ENCODE results near the gene GRK5.

Gene GRK5

GRCh38 chr10:119425102-119425880, 217.9 kb downstream of the GRK5 start:
- Histone ChIP-seq H3K27ac (no peak overlapping the region), H3K4me3 (no peak overlapping the region), H3K9me3 (no peaks in the 10 kb centered on the region), H3K27me3 (no peaks in the 10 kb centered on the region), H3K4me1 (peaks cover 0 to 40% (median 17%) of the 10 kb centered on the region in 4 donors), H3K36me3 (peaks cover 54 to 65% (median 64%) of the 10 kb centered on the region in 3 donors)
- no peak for DNase-seq
- intact Hi-C loops (cut with DNase I; ENCODE audit: low total_unique reads), result no loop called here
- TF ChIP-seq, protein P1, sequence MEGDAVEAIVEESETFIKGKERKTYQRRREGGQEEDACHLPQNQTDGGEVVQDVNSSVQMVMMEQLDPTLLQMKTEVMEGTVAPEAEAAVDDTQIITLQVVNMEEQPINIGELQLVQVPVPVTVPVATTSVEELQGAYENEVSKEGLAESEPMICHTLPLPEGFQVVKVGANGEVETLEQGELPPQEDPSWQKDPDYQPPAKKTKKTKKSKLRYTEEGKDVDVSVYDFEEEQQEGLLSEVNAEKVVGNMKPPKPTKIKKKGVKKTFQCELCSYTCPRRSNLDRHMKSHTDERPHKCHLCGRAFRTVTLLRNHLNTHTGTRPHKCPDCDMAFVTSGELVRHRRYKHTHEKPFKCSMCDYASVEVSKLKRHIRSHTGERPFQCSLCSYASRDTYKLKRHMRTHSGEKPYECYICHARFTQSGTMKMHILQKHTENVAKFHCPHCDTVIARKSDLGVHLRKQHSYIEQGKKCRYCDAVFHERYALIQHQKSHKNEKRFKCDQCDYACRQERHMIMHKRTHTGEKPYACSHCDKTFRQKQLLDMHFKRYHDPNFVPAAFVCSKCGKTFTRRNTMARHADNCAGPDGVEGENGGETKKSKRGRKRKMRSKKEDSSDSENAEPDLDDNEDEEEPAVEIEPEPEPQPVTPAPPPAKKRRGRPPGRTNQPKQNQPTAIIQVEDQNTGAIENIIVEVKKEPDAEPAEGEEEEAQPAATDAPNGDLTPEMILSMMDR (IDR thresholded peaks at IDR 0.05), result no peak

DNA sequence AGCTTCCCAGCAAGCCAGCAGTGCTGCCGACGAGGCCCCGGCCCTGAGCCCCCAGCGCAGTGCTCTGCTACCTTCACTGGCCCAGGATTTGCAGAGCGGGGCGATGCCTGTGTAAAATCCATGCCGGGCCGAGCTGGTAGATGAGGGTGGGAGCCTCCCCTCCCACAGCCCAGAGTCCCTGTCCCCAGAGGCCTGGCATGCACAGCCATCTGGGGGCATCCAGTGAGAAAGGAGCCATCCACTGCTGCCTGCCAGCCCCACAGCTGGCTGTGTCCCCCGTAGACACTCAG, 218.5 kb downstream of the GRK5 start:
- Histone ChIP-seq H3K9me3 (no peaks in the 10 kb centered on the region), H3K4me3 (no peak overlapping the region), H3K27ac (no peak overlapping the region), H3K27me3 (no peaks in the 10 kb centered on the region), H3K36me3 (peaks cover 60 to 70% (median 69%) of the 10 kb centered on the region in 3 donors), H3K4me1 (peaks cover 0 to 38% (median 17%) of the 10 kb centered on the region in 4 donors)
- no peak for DNase-seq
- TF ChIP-seq, protein P1 (IDR thresholded peaks at IDR 0.05), result no peak
- intact Hi-C loops (cut with DNase I; ENCODE audit: low total_unique reads), result no loop called here

- Histone ChIP-seq H3K9me3 (no peaks in the 10 kb centered on the region), H3K4me3 (no peak overlapping the region), H3K4me1 (peaks cover 0 to 30% (median 11%) of the 10 kb centered on the region in 4 donors), H3K36me3 (peaks cover 68 to 79% (median 78%) of the 10 kb centered on the region in 3 donors), H3K27ac (no peak overlapping the region), H3K27me3 (no peaks in the 10 kb centered on the region)
- TF ChIP-seq, protein P1 (IDR thresholded peaks at IDR 0.05), result no peak
- no peak for DNase-seq
- intact Hi-C loops (cut with DNase I; ENCODE audit: low total_unique reads), result no loop called here
Observed at GRCh38 chr10:119426699-119427098, 219.3 kb downstream of the GRK5 start.

DNA sequence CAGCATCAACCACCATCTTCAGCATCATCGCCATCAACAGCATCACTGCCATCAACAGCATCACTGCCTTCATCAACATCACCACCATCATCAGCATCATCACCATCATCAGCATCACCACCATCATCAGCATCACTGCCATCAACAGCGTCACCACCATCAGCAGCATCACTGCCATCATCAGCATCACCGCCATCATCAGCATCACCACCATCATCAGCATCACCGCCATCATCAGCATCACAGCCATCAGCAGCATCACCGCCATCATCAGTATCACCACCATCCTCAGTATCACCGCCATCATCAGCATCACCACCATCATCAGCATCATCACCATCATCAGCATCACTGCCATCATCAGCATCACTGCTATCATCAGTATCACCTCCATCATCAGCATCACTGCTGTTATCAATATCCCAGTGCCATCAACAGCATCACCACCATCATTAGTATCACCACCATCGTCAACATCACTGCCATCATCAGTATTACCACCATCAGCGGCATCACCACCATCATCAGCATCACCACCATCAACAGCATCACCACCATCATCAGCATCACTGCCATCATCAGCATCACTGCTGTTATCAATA, 220.0 kb downstream of the GRK5 start:
- H3K4me1 ChIP-seq, result peaks cover 0 to 23% (median 7%) of the 10 kb centered on the region in 4 donors
- no peaks in the 10 kb centered on the region for H3K9me3 ChIP-seq
- TF ChIP-seq, protein P1 (IDR thresholded peaks at IDR 0.05), result no peak
- no peak overlapping the region for H3K4me3 ChIP-seq
- no peaks in the 10 kb centered on the region for H3K27me3 ChIP-seq
- intact Hi-C loops (cut with DNase I; ENCODE audit: low total_unique reads), result no loop called here
- no peak for DNase-seq
- H3K27ac ChIP-seq, result no peak overlapping the region
- H3K36me3 ChIP-seq, result peaks cover 72 to 86% (median 83%) of the 10 kb centered on the region in 3 donors

DNA sequence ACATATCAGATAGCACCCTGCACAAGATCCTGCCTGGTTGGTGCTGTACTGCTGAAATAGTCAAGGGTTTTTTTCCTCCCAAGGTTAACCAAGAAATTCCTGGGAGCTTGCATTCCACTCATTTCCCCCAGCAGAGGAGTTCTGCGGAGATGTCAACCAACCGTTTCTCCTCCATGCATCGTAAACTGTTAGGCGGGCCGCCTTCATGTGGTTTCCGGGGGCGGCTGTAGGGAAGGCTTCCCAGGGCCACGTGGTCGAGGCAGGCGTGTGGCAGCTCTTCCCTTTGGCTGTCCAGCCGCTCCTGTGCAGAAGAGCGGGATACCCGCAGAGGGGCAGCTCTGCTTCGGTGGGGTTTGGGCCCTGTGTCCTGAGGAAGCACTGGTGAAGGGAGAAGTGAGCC, 221.4 kb downstream of the GRK5 start:
- intact Hi-C loops (cut with DNase I; ENCODE audit: low total_unique reads), result no loop called here

More for the DNA sequence above, 221.4 kb downstream of the GRK5 start:
- H3K9me3 ChIP-seq, result no peaks in the 10 kb centered on the region
- H3K4me3 ChIP-seq, result no peak overlapping the region
- no peak overlapping the region for H3K27ac ChIP-seq
- DNase-seq, result no peak
- no peaks in the 10 kb centered on the region for H3K27me3 ChIP-seq
- peaks cover 0 to 9% (median 3%) of the 10 kb centered on the region in 4 donors for H3K4me1 ChIP-seq
- H3K36me3 ChIP-seq, result peaks cover 76 to 92% (median 89%) of the 10 kb centered on the region in 3 donors
- TF ChIP-seq, protein P1 (IDR thresholded peaks at IDR 0.05), result no peak

All from tibial artery (tissue), 4 donors.